PC-3 (cell line): ENCODE data around the gene RGS17. TPM values are rescaled to one million over a fixed set of nuclear protein-coding genes. Genes with fewer than 3 reads are reported as not detected.
"Not testable (repeated sequence)": the region's sequence is repeated elsewhere in the genome, so short reads cannot be mapped to it uniquely, and the experiment has no call there.

ENCODE experiments used
- ATAC-seq: fragments of 200-7000 bp; cut with Tn5 transposase; 2 replicates; pipeline ENCODE4 v1.9.1; 2020; ENCODE audit warnings: mild to moderate bottlenecking, moderate library complexity
- BruUV-seq: library from RNA; stranded (reverse); fragments of 400-500 nt; replicated peaks from 2 replicates; lab custom pipeline; 2021; lab: Mats Ljungman, UMichigan
- CTCF ChIA-PET: fragments of 300-600 bp; sonication (Branson Sonifier 250); formaldehyde crosslinking; loops from one replicate; lab custom pipeline; 2022; ENCODE audit warnings: antibody characterized with exemption; lab: Charles Lee
- POLR2A ChIA-PET: fragments of 300-600 bp; sonication (Branson Sonifier 250); formaldehyde crosslinking; loops from one replicate; lab custom pipeline; 2022; ENCODE audit warnings: antibody characterized with exemption; ENCODE audit not compliant: unreplicated experiment; lab: Charles Lee
- DNase-seq: peaks from one replicate; pipeline ENCODE4 v3.0.0-alpha.2; 2015
- H2AFZ ChIP-seq: fragments of 300-600 bp; sonication (generic); 2 replicates; pipeline ENCODE4 v1.6.0; 2016; ENCODE audit warnings: antibody characterized with exemption, low read length
- H3F3A ChIP-seq: fragments of 300-600 bp; sonication (generic); one replicate; pipeline ENCODE4 v1.6.0; 2017; ENCODE audit warnings: antibody characterized with exemption, low read length, control low read depth, mild to moderate bottlenecking; ENCODE audit not compliant: unreplicated experiment
- H3K27ac ChIP-seq: fragments of 300-600 bp; sonication (generic); 2 replicates; pipeline ENCODE4 v1.5.1; 2016; ENCODE audit warnings: mild to moderate bottlenecking, low read length
- H3K27me3 ChIP-seq: fragments of 300-600 bp; sonication (generic); 2 replicates; pipeline ENCODE4 v1.6.1; 2016; ENCODE audit warnings: low read length, mixed read lengths
- H3K36me3 ChIP-seq: fragments of 300-600 bp; sonication (generic); 2 replicates; pipeline ENCODE4 v1.6.1; 2016; ENCODE audit warnings: low read depth, mixed run types, low read length, mixed read lengths
- H3K4me1 ChIP-seq: fragments of 300-600 bp; sonication (generic); 2 replicates; pipeline ENCODE4 v1.5.1; 2016; ENCODE audit warnings: low read length; ENCODE audit not compliant: insufficient read depth
- H3K4me2 ChIP-seq: fragments of 300-600 bp; sonication (generic); 2 replicates; pipeline ENCODE4 v1.6.0; 2016; ENCODE audit warnings: low read length
- H3K4me3 ChIP-seq: fragments of 300-600 bp; sonication (generic); 2 replicates; pipeline ENCODE4 v1.5.1; 2016; ENCODE audit warnings: mild to moderate bottlenecking, low read length, mixed read lengths
- H3K79me2 ChIP-seq: fragments of 300-600 bp; sonication (generic); 2 replicates; pipeline ENCODE4 v1.6.1; 2017; ENCODE audit warnings: low read length, mixed read lengths
- H3K9ac ChIP-seq: fragments of 300-600 bp; sonication (generic); 2 replicates; pipeline ENCODE4 v1.6.0; 2016; ENCODE audit warnings: mild to moderate bottlenecking, low read length
- H3K9me2 ChIP-seq: fragments of 300-600 bp; sonication (generic); replicated peaks from 2 replicates; pipeline ENCODE4 v1.6.1; 2016; ENCODE audit warnings: mixed run types, low read length, mixed read lengths
- H3K9me3 ChIP-seq: fragments of 300-600 bp; sonication (generic); 2 replicates; pipeline ENCODE4 v1.6.1; 2016; ENCODE audit warnings: low read length, mixed read lengths
- H4K20me1 ChIP-seq: fragments of 300-600 bp; sonication (generic); 2 replicates; pipeline ENCODE4 v1.6.1; 2016; ENCODE audit warnings: low read length, mixed read lengths
- EZH2 ChIP-seq: fragments of 300-600 bp; sonication (generic); IDR thresholded peaks from one replicate; pipeline ENCODE4 v1.6.1; 2017; ENCODE audit warnings: antibody characterized with exemption, mild to moderate bottlenecking, low read length; ENCODE audit not compliant: unreplicated experiment
- EZH2phosphoT487 ChIP-seq: fragments of 300-600 bp; sonication (generic); IDR thresholded peaks from 2 replicates; pipeline ENCODE4 v1.6.1; 2018; ENCODE audit warnings: mild to moderate bottlenecking, antibody characterized with exemption, low read length, borderline replicate concordance
- intact Hi-C: fragments of 100-400 bp; cut with micrococcal nuclease; formaldehyde crosslinking; loops from 2 replicates; pipeline ENCODE4 v1.9.0; 2023
- total RNA-seq: library from RNA; depleted of rRNA; stranded (reverse); fragments of >200 nt; gene quantifications from 2 replicates; pipeline ENCODE4 v1.2.3, GENCODE V29; 2014
- TF ChIP-seq, protein P1 (sequence below): fragments of 300-600 bp; sonication (generic); conservative IDR thresholded peaks from 2 replicates; pipeline ENCODE4 v1.5.1; 2017; ENCODE audit warnings: antibody characterized with exemption, low read depth, mild to moderate bottlenecking, low read length

RGS17 gene
- total RNA-seq, 1 experiment from 2014 or later = 1.4 TPM

DNA sequence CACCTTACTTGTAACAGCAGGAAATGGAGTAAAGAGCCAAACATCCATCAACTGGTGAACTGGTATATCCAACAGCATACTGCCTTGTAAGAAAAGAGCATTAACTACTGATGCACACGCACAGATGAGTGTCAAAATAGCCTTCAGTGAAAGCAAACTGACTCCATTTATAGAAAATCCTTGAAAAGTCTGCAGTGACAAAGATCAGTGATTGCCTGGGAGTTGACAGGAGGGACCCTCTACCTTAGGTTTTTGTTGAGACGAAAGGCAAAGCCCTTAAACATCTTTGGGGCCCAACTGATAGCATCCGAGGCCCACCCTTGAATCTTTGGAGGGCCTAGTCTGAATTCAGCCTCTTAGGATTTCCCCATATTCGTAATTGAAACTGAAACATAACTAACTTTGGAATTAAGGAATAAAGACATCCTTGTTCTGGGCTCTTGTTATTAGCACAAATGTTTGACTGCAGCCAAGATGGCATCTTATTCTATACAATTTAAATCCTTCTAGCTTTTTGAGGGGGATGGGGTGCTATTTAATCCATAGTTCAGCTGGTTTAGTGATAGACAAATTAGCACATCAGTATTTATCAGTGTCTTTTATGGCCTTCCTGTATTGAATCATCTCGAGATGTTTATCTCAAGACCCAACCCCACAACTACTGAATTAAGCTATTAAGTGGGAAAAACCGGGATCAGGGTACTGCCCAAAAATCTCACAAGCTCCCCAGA lies 161.2 kb downstream of the RGS17 start:
- DNase-seq (no peak), ATAC-seq (no peak)
- Histone ChIP-seq H3K27ac (no peak overlapping the region), H4K20me1 (peaks cover 17% of the 10 kb centered on the region; the same call in 1 of the 2 replicates), H3K9me3 (no peaks in the 10 kb centered on the region), H3K4me1 (no peaks in the 10 kb centered on the region), H3K9me2 (no peaks in the 10 kb centered on the region), H3K27me3 (no peaks in the 10 kb centered on the region), H3F3A (no peaks in the 10 kb centered on the region), H2AFZ (no peak overlapping the region), H3K79me2 (peaks cover 18% of the 10 kb centered on the region), H3K36me3 (peaks cover 36% of the 10 kb centered on the region), H3K4me3 (no peak overlapping the region), H3K4me2 (no peak overlapping the region), H3K9ac (no peak overlapping the region)
- TF ChIP-seq, protein P1, sequence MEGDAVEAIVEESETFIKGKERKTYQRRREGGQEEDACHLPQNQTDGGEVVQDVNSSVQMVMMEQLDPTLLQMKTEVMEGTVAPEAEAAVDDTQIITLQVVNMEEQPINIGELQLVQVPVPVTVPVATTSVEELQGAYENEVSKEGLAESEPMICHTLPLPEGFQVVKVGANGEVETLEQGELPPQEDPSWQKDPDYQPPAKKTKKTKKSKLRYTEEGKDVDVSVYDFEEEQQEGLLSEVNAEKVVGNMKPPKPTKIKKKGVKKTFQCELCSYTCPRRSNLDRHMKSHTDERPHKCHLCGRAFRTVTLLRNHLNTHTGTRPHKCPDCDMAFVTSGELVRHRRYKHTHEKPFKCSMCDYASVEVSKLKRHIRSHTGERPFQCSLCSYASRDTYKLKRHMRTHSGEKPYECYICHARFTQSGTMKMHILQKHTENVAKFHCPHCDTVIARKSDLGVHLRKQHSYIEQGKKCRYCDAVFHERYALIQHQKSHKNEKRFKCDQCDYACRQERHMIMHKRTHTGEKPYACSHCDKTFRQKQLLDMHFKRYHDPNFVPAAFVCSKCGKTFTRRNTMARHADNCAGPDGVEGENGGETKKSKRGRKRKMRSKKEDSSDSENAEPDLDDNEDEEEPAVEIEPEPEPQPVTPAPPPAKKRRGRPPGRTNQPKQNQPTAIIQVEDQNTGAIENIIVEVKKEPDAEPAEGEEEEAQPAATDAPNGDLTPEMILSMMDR = no peak
- TF ChIP-seq EZH2 = no peak
- no peak for TF ChIP-seq EZH2phosphoT487
- POLR2A ChIA-PET = no interaction called here
- CTCF ChIA-PET = no interaction called here
- intact Hi-C loops = no loop called here
- BruUV-seq = no TSS peak

GRCh38 chr6:152966168-152966894 lies 164.8 kb downstream of the RGS17 start:
- CTCF ChIA-PET, POLR2A ChIA-PET: not testable (repeated sequence)

GRCh38 chr6:152959333-152959732 lies 171.7 kb downstream of the RGS17 start:
- H2AFZ ChIP-seq = no peak overlapping the region
- intact Hi-C loops = no loop called here
- ChIA-PET POLR2A (no interaction called here), CTCF (no interaction called here)
- H3K36me3 ChIP-seq = no peaks in the 10 kb centered on the region
- ATAC-seq = no peak
- H3F3A ChIP-seq = no peaks in the 10 kb centered on the region
- H4K20me1 ChIP-seq = no peaks in the 10 kb centered on the region
- H3K27ac ChIP-seq = no peak overlapping the region
- H3K4me2 ChIP-seq = no peak overlapping the region
- H3K9me2 ChIP-seq = no peaks in the 10 kb centered on the region
- no peak overlapping the region for H3K9ac ChIP-seq
- no peaks in the 10 kb centered on the region for H3K79me2 ChIP-seq
- H3K9me3 ChIP-seq = no peaks in the 10 kb centered on the region
- H3K27me3 ChIP-seq = no peaks in the 10 kb centered on the region
- no peak overlapping the region for H3K4me3 ChIP-seq
- TF ChIP-seq EZH2phosphoT487 (no peak), EZH2 (no peak)
- TF ChIP-seq, protein P1 = no peak
- no peaks in the 10 kb centered on the region for H3K4me1 ChIP-seq
- DNase-seq = no peak
- no TSS peak for BruUV-seq

More at GRCh38 chr6:152966168-152966894, 164.8 kb downstream of the RGS17 start:
- DNase-seq, H3K27me3 ChIP-seq, H3K9me2 ChIP-seq, H3K4me3 ChIP-seq, H2AFZ ChIP-seq, H3K4me1 ChIP-seq, intact Hi-C loops, H3K27ac ChIP-seq, H3K9me3 ChIP-seq, H4K20me1 ChIP-seq, BruUV-seq, ATAC-seq, H3K36me3 ChIP-seq, H3K9ac ChIP-seq, H3F3A ChIP-seq, H3K4me2 ChIP-seq, H3K79me2 ChIP-seq: not testable (repeated sequence)
